Measurements from ENCODE around the gene AGER.
"Not testable (repeated sequence)": the region's sequence is repeated elsewhere in the genome, so short reads cannot be mapped to it uniquely, and the experiment has no call there.

AGER gene

DNA sequence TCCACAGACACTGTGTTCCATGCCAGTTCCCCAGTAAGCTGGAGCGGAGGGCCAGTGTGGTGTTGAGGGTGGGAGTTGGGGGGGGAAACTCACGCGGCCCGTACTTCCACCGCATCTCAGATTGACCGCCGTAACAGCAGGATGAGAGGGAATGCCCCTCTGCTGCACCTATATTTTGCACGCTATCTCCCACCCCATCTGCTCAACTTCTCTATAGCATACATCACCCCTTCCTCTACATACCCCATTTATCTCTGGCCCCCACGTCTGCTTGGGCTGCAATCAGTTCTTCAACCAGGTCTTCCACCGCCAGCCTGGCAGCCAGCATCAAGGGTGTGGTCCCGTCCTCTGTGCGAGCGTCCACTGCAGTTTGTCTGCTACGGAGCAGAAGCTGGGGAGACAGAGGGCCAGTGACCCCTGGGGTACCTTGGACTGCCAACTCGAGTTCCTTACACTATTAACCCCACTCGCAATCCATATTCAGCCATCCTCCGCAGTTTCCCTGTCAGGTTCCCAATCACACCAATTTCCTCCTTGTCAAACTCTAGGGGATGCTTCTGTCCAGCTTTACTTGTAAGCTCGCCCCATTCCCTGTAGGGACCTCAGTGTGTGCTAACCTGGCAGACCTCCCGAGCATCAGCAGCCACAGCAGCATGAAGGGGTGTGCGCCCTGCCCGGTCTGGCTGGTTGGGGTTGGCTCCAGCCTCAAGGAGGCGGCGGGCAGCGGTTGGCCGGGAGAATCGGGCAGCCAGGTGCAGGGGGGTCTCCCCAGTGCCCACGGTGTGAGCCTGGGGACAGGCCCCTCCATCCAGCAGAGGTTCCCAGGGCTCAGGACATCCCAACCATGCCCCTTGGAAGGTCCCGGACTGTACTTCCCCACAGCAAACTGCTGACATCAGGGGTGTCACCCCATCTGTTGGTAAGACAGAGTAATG, 12.9 kb upstream of the AGER start:
- no peaks in the 10 kb centered on the region for H3K36me3 ChIP-seq (ENCODE audit: control insufficient read depth, insufficient read depth, low read length)
- peaks cover 30% of the 10 kb centered on the region for H3K4me1 ChIP-seq (ENCODE audit: control insufficient read depth, insufficient read depth, low read length)
- peaks cover 2% of the 10 kb centered on the region for H3K27me3 ChIP-seq (ENCODE audit: control insufficient read depth, insufficient read depth, low read length)
- H3K9me3 ChIP-seq (ENCODE audit: control insufficient read depth, low read length) = no peaks in the 10 kb centered on the region
- peak overlapping the region; percentile 94 for H3K4me3 ChIP-seq (ENCODE audit: low read length)
- H3K9ac ChIP-seq (ENCODE audit: low read length) = peak overlapping the region; percentile 97

DNA sequence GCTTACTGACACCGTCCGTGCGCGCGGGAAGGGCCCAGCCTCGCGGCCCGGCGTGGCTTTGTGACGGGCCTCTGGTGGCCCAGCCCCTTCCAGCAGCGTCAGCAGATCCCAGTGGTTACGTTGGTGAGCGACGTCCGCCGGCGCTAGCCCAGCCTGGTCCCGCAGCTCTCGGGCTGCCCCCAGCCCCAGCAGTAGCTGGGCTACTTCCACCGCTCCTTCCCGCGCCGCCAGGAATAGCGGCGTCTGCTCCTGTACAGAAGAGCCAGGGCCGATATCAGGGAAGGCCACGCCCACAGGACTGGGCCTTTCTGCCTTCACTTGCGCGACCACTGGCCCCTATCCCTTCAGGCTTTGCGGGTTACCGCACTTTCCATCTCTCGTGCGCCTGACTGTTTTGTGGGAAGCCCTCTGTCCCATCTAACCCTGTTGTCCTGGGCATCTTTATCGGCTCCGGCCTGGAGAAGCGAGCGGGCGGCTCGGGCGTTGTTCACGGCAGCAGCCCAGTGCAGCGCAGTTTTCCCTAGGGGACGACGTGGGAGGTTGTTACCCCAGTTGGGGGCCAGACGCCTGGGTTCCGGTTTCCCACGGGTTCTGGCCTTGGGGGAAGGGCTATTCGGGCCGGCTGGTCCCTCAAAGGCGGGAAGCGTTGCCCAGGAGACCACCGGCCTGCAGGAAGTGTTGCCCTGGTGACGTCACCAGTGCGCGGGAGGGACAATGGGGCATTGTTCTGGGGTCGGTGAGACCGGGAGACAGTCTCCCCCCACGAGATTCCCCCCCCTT, 12.0 kb upstream of the AGER start:
- peak overlapping the region; percentile 94 for H3K4me3 ChIP-seq (ENCODE audit: low read length)
- H3K27me3 ChIP-seq (ENCODE audit: control insufficient read depth, insufficient read depth, low read length) = no peaks in the 10 kb centered on the region
- H3K9ac ChIP-seq (ENCODE audit: low read length) = peak overlapping the region; percentile 97
- H3K9me3 ChIP-seq (ENCODE audit: control insufficient read depth, low read length) = no peaks in the 10 kb centered on the region
- H3K36me3 ChIP-seq (ENCODE audit: control insufficient read depth, insufficient read depth, low read length) = no peaks in the 10 kb centered on the region
- peaks cover 36% of the 10 kb centered on the region for H3K4me1 ChIP-seq (ENCODE audit: control insufficient read depth, insufficient read depth, low read length)

GRCh38 chr6:32195652-32195901, 11.5 kb upstream of the AGER start:
- no peak overlapping the region for H3K4me3 ChIP-seq (ENCODE audit: low read length)
- H3K27me3 ChIP-seq (ENCODE audit: control insufficient read depth, insufficient read depth, low read length) = no peaks in the 10 kb centered on the region
- peak overlapping the region; percentile 97 for H3K9ac ChIP-seq (ENCODE audit: low read length)
- no peaks in the 10 kb centered on the region for H3K9me3 ChIP-seq (ENCODE audit: control insufficient read depth, low read length)
- H3K4me1 ChIP-seq (ENCODE audit: control insufficient read depth, insufficient read depth, low read length) = peaks cover 40% of the 10 kb centered on the region
- H3K36me3 ChIP-seq (ENCODE audit: control insufficient read depth, insufficient read depth, low read length) = no peaks in the 10 kb centered on the region

- H3K9ac ChIP-seq (ENCODE audit: low read length) = peak overlapping the region; percentile 66
- peak overlapping the region; percentile 51 for H3K4me3 ChIP-seq (ENCODE audit: low read length)
- H3K4me1 ChIP-seq (ENCODE audit: control insufficient read depth, insufficient read depth, low read length) = peaks cover 44% of the 10 kb centered on the region
Observed at GRCh38 chr6:32194825-32195651, 11.0 kb upstream of the AGER start.

DNA sequence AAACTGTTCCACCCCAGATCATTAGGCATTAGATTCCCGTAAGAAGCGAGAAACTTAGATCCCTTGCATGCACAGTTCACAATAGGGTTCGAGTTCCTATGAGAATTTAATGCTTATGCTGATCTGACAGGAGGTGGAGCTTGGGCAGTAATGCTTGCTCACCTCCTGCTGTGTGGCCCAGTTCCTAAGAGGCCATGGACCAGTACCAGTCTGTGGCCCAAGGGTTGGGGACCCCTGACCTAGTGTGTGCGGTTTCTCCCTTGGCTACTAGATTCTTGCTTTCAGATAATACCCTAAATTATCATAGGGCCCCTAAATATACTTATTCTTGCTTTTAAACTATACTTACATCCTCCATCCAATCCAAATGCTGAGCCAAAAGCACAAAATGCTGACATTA, 10.3 kb upstream of the AGER start:
- Histone ChIP-seq H3K36me3 (ENCODE audit: control insufficient read depth, insufficient read depth, low read length) (no peaks in the 10 kb centered on the region), H3K9me3 (ENCODE audit: control insufficient read depth, low read length) (no peaks in the 10 kb centered on the region), H3K4me3 (ENCODE audit: low read length) (no peak overlapping the region), H3K9ac (ENCODE audit: low read length) (no peak overlapping the region), H3K4me1 (ENCODE audit: control insufficient read depth, insufficient read depth, low read length) (peaks cover 44% of the 10 kb centered on the region), H3K27me3 (ENCODE audit: control insufficient read depth, insufficient read depth, low read length) (no peaks in the 10 kb centered on the region)

More at GRCh38 chr6:32194825-32195651, 11.0 kb upstream of the AGER start:
- Histone ChIP-seq H3K36me3 (ENCODE audit: control insufficient read depth, insufficient read depth, low read length) (no peaks in the 10 kb centered on the region), H3K9me3 (ENCODE audit: control insufficient read depth, low read length) (no peaks in the 10 kb centered on the region), H3K27me3 (ENCODE audit: control insufficient read depth, insufficient read depth, low read length) (no peaks in the 10 kb centered on the region)

DNA sequence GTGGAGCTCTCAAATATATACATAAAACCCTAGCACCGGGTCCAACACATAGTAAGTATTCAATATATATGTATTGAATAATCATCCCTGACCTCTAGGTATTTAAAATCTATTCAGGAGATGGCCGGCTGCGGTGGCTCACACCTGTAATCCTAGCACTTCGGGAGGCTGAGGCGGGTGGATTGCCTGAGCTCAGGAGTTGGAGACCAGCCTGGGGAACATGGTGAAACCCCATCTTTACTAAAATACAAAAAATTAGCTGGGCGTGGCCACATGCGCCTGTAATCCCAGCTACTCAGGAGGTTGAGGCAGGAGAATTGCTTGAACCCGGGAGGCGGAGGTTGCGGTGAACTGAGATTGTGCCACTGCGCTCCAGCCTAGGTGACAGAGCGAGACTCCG, 9.0 kb upstream of the AGER start:
- H3K9me3 ChIP-seq (ENCODE audit: control insufficient read depth, low read length); H3K36me3 ChIP-seq (ENCODE audit: control insufficient read depth, insufficient read depth, low read length); H3K27me3 ChIP-seq (ENCODE audit: control insufficient read depth, insufficient read depth, low read length): not testable (repeated sequence)
- Histone ChIP-seq H3K4me1 (ENCODE audit: control insufficient read depth, insufficient read depth, low read length) (peaks cover 53% of the 10 kb centered on the region), H3K9ac (ENCODE audit: low read length) (peak overlapping the region; percentile 95), H3K4me3 (ENCODE audit: low read length) (peak overlapping the region; percentile 11)

GRCh38 chr6:32192608-32193039, 8.6 kb upstream of the AGER start, which contains the start of gene GPSM3:
Gene GPSM3 (minus strand): TSS chr6:32192643. CDS start chr6:32192513, 130 bp downstream.
- peak within 1 kb of the TSS; percentile 95 for H3K9ac ChIP-seq (ENCODE audit: low read length)
- no peaks in the 10 kb centered on the region for H3K36me3 ChIP-seq (ENCODE audit: control insufficient read depth, insufficient read depth, low read length)
- peaks cover 57% of the 10 kb centered on the region for H3K4me1 ChIP-seq (ENCODE audit: control insufficient read depth, insufficient read depth, low read length)
- peak within 1 kb of the TSS; percentile 11 for H3K4me3 ChIP-seq (ENCODE audit: low read length)
- H3K9me3 ChIP-seq (ENCODE audit: control insufficient read depth, low read length) = no peaks in the 10 kb centered on the region
- H3K27me3 ChIP-seq (ENCODE audit: control insufficient read depth, insufficient read depth, low read length) = no peaks in the 10 kb centered on the region

DNA sequence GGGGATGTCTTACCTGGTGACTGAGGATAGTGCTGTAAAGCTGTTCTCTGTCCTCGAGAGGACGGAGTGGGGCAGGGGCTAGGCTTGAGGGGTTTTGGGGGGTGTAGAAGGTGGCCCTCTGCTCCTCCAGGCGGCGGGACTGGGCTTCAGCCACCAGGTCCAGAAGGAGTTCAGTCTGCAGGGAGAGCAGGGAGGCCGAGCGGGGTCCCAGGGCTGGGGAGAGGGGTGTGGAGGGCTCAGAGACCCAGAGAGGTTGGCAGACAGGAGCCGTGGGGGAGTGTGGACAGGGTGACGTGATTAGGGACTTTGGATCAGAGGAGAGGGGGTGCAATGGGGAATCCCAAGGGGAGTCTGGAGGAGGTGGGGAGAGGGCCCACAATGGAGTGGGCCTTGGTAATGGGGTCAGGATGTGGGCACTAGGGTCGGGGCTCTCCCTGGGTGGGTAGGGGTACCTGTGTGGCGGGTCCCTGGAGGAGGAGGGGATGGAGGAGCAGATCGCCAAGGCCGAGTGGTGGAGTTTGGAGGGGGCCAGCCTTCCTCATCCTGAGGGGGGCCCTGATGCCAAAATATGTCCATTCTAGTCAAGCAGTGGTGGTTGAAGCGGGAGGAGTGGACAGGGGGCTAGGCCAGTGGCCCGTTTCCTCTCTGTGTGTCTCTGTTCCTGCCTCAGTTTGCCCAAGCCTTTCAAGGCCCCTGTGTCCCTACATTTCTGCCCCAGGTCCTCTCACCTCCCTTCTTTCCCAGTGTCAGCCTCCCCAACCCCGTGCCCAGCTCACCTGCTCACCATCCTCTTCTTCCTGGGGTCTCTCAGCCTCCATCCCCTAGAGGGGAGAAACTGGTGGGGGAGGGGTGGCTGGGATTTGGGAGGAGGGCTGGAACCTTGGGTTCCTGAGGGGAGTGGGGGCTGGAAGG, 7.9 kb upstream of the AGER start:
- peaks cover 55% of the 10 kb centered on the region for H3K4me1 ChIP-seq (ENCODE audit: control insufficient read depth, insufficient read depth, low read length)
- H3K4me3 ChIP-seq (ENCODE audit: low read length) = no peak overlapping the region

DNA sequence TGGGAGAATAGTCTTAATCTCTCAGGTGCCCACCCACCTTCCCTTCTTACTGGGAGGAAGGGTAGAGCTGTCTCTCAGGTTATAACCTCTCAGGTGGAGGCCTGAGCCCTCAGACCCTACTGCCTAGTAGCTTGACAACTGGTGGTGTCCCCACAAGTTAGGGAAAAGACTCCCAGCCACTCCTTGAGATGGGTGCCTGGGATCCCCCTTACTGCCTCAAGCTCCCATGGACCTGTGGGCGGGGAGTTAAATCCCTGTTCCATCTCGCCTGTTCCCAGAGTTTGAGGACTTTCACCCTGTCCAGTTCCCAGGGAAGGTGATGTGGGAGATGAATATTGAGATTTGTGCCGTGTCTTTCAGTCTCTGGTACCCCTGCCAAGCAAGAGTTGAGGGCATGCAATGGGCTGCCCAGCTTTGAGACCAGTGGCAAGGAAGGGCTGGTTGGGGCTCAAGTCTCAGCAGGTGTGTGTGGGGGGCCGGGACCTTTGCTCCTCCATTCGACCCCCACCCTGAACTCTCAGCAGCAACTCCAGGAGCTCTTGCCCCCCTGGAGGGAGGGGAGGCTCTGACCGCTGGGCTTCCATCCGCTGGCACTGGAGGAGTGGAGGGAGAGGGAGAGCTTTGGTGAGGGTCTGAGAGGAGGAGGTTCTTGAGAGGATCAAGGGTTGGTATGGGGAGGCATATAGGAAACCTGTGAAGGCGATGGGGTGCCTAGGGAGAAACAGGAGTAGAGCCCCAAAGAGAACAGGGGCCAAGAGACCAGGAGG, 7.0 kb upstream of the AGER start:
- Histone ChIP-seq H3K9ac (ENCODE audit: low read length) (peak overlapping the region; percentile 95), H3K4me1 (ENCODE audit: control insufficient read depth, insufficient read depth, low read length) (peaks cover 54% of the 10 kb centered on the region), H3K4me3 (ENCODE audit: low read length) (no peak overlapping the region), H3K9me3 (ENCODE audit: control insufficient read depth, low read length) (no peaks in the 10 kb centered on the region), H3K36me3 (ENCODE audit: control insufficient read depth, insufficient read depth, low read length) (no peaks in the 10 kb centered on the region), H3K27me3 (ENCODE audit: control insufficient read depth, insufficient read depth, low read length) (no peaks in the 10 kb centered on the region)

More for the DNA sequence above, 7.9 kb upstream of the AGER start:
- no peaks in the 10 kb centered on the region for H3K27me3 ChIP-seq (ENCODE audit: control insufficient read depth, insufficient read depth, low read length)
- H3K9ac ChIP-seq (ENCODE audit: low read length) = peak overlapping the region; percentile 95
- no peaks in the 10 kb centered on the region for H3K9me3 ChIP-seq (ENCODE audit: control insufficient read depth, low read length)
- no peaks in the 10 kb centered on the region for H3K36me3 ChIP-seq (ENCODE audit: control insufficient read depth, insufficient read depth, low read length)

DNA sequence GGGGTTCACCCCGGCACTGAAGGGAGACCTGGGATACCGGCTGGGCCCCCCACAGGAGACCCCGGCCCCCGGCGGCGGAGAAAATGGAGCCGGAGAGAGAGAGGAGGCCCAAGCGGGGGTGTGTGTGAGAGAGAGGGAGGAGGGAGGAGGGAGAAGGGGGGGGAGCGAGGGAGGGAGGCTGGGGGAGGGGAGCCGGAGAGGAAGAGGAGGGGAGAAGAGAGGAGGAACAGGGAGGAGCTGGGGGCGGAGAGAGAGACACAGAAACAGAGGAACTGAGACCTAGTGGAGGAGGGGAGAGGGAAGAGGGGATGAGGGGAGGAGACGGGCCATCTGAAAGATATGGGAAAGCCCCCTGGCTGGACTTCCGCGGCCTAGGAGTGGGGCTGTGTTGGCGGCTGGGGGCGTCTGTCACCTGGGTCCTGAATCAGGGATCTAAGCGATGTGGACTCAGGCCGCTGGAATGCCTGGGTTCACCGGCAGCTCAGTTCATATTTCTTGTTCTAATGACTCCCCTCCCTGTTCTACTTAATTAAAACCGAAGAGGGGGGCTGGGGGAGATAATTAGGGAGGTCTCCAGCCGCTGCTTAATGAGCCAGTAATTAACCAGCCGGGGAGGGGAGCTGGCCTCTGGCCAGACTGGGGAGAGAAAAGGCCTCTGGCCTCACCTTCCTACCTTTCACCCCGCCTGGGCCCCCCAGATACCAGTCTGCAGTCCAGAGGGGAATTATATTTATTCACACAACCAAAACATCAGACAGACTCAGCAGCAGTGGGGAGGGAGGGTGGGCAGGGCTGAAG, 6.2 kb upstream of the AGER start, which contains the start of gene PBX2:
Gene PBX2 (minus strand): TSS at position 149 of the 798 bp plus-strand sequence. CDS start 287 bp downstream, outside the sequence.
- Histone ChIP-seq H3K9ac (ENCODE audit: low read length) (peak within 1 kb of the TSS; percentile 95), H3K9me3 (ENCODE audit: control insufficient read depth, low read length) (no peaks in the 10 kb centered on the region), H3K4me3 (ENCODE audit: low read length) (peak within 1 kb of the TSS; percentile 66), H3K4me1 (ENCODE audit: control insufficient read depth, insufficient read depth, low read length) (peaks cover 58% of the 10 kb centered on the region), H3K36me3 (ENCODE audit: control insufficient read depth, insufficient read depth, low read length) (no peaks in the 10 kb centered on the region), H3K27me3 (ENCODE audit: control insufficient read depth, insufficient read depth, low read length) (no peaks in the 10 kb centered on the region)
